ENCODE data around the gene KSR2.

DNA sequence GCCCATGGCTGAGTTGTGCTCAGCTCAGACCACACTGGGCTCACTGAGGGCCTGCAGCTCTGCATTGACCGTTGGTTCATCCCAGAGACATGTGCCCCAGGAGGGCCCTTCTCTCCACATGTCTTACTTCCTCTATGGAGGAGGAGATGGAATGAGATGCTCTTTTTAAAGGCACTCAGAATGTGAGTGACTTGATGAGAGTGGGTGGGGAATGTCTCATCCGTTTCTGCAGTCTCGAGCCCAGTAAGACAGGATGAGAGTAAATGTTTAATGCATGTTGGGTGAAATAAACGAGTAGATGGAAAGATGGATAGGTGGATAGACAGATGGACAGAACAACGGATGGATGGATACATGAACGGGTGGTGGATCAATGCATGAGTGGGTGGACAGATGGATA is 538.5 kb downstream of the KSR2 start:
- TF ChIP-seq, protein P1, sequence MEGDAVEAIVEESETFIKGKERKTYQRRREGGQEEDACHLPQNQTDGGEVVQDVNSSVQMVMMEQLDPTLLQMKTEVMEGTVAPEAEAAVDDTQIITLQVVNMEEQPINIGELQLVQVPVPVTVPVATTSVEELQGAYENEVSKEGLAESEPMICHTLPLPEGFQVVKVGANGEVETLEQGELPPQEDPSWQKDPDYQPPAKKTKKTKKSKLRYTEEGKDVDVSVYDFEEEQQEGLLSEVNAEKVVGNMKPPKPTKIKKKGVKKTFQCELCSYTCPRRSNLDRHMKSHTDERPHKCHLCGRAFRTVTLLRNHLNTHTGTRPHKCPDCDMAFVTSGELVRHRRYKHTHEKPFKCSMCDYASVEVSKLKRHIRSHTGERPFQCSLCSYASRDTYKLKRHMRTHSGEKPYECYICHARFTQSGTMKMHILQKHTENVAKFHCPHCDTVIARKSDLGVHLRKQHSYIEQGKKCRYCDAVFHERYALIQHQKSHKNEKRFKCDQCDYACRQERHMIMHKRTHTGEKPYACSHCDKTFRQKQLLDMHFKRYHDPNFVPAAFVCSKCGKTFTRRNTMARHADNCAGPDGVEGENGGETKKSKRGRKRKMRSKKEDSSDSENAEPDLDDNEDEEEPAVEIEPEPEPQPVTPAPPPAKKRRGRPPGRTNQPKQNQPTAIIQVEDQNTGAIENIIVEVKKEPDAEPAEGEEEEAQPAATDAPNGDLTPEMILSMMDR (IDR thresholded peaks at IDR 0.05): no peak
- no peak for TF ChIP-seq POLR2AphosphoS5 (IDR thresholded peaks at IDR 0.05)
